Activated T-cell treated with anti-CD3 and anti-CD28 coated beads for 1 hour (primary cell): ENCODE results near the gene RPL18A.
A peak's percentile ranks its signal among the peaks of the same experiment; 100 is the strongest.
"Not testable (repeated sequence)": the region's sequence is repeated elsewhere in the genome, so short reads cannot be mapped to it uniquely, and the experiment has no call there.

Experiments
- DNase-seq: peaks from one replicate; pipeline ENCODE4 v3.0.0-alpha.2; 2020; ENCODE audit warnings: low read depth

Gene RPL18A

GRCh38 chr19:17866964-17867486 is 7.3 kb downstream of the RPL18A start:
- DNase-seq = no peak

- DNase-seq = no peak
Observed at GRCh38 chr19:17868669-17869068, 9.0 kb downstream of the RPL18A start.

GRCh38 chr19:17869114-17869608 is 9.5 kb downstream of the RPL18A start:
- DNase-seq = no peak

GRCh38 chr19:17871032-17871877 is 11.5 kb downstream of the RPL18A start:
- DNase-seq = no peak

- DNase-seq = no peak
Observed at GRCh38 chr19:17871878-17872250, 12.2 kb downstream of the RPL18A start, which contains the start of gene SLC5A5. TSS of gene SLC5A5 (plus strand) at chr19:17871945. CDS start at chr19:17872320, 375 bp downstream.

- no peak for DNase-seq
Observed at GRCh38 chr19:17872251-17873001, 12.7 kb downstream of the RPL18A start.

GRCh38 chr19:17873786-17874757 is 14.4 kb downstream of the RPL18A start:
- DNase-seq = peak; percentile 64

- DNase-seq = no peak
Observed at GRCh38 chr19:17874758-17875135, 15.0 kb downstream of the RPL18A start.

- DNase-seq = no peak
Observed at GRCh38 chr19:17877696-17878095, 18.0 kb downstream of the RPL18A start.

GRCh38 chr19:17879466-17879865 is 19.8 kb downstream of the RPL18A start:
- no peak for DNase-seq

- DNase-seq = no peak
Observed at GRCh38 chr19:17881701-17882100, 22.0 kb downstream of the RPL18A start.

GRCh38 chr19:17883627-17884410 is 24.1 kb downstream of the RPL18A start:
- no peak for DNase-seq

- no peak for DNase-seq
Observed at GRCh38 chr19:17886515-17886914, 26.8 kb downstream of the RPL18A start.

GRCh38 chr19:17887221-17887620 is 27.5 kb downstream of the RPL18A start:
- DNase-seq = not testable (repeated sequence)

GRCh38 chr19:17888260-17888659 is 28.6 kb downstream of the RPL18A start:
- DNase-seq = no peak

- DNase-seq = no peak
Observed at GRCh38 chr19:17889609-17890214, 30.0 kb downstream of the RPL18A start.

GRCh38 chr19:17893766-17894165 is 34.1 kb downstream of the RPL18A start:
- DNase-seq = no peak

- DNase-seq = no peak
Observed at GRCh38 chr19:17902701-17903100, 43.0 kb downstream of the RPL18A start.

GRCh38 chr19:17908244-17908643 is 48.5 kb downstream of the RPL18A start:
- DNase-seq = no peak

- DNase-seq = no peak
Observed at GRCh38 chr19:17909003-17909732, 49.5 kb downstream of the RPL18A start.
